ENCODE results near the gene SFPQ. TPM values are rescaled to one million over a fixed set of nuclear protein-coding genes. Genes with fewer than 3 reads are reported as not detected.
A peak's percentile ranks its signal among the peaks of the same experiment; 100 is the strongest.

The SFPQ gene
- total and polyA plus RNA-seq, 2 of the 8 experiments (the other 6 are each of a cell fraction or from before 2014, with no cell fraction given) = 118 to 469 TPM

- peak; percentile 82 to 85 for TF ChIP-seq RAD21 (IDR thresholded peaks at IDR 0.05 in 1 of 2, conservative IDR thresholded peaks at IDR 0.05 in 1 of 2; ENCODE audit: low read depth in 2 of 2, low read length in 2 of 2)
These were observed 9.2 kb upstream of the SFPQ start (continued) for GRCh38 chr1:35202048-35202719.
